ENCODE measurements around the gene ZNF330.

ZNF330 gene

DNA sequence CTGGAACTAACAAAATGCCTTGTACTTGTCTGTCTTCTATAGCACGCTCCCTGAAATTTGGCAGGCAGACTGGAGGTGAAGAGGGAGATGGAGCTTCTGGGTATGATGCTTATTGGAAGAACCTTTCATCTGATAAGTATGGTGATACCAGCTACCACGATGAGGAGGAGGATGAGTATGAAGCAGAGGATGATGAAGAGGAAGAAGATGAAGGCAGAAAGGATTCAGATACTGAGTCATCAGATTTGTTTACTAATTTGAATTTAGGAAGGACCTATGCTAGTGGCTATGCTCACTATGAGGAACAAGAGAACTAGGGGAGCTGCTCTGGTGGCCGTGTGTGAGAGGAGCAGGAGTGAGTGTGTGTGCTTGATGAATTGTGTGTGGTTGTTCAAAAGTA, 13.0 kb downstream of the ZNF330 start:
- no peak for DNase-seq (ENCODE audit: low read depth in 3 of 3)

GRCh38 chr4:141238186-141238585, 17.5 kb downstream of the ZNF330 start:
- DNase-seq (ENCODE audit: low read depth in 3 of 3) = no peak

DNA sequence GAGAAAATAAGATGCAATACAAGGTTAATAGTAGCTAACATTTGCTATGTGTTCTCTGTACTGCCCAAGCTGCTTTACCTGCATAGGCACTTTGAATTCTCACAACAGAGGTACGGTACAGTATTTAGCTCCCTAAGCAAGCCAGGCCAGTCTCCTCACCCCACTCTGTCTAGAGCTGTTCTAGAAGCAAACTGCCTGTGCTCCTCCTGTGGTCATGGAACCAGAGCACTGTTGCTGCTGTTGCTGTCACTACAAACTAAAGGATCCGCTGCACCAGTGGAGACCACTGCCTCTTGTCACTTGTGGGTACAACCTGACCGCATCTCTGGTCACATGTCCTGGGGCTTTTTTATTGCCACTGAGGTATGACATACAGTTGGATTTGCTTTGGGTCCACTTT, 19.6 kb downstream of the ZNF330 start:
- DNase-seq (ENCODE audit: low read depth in 3 of 3) = no peak

DNA sequence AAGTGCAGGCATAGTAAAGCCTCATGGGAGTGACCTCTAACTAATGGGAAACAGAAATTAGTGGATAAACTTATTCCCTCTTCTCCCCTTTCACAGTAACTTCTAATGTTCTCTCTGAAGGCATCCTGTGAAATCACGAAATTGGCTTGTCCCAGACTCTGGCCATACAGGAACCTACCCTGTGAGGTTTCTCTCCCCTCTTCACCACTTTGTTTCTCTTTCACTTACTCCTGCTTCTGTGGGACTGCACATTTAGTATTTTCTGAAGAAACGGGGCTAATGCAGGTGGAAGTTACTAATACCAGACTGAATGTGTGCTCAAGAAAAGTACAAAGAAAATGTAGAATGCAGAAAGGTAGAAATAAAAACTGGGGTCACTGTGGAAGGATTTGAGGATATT, 20.0 kb downstream of the ZNF330 start:
- DNase-seq (ENCODE audit: low read depth in 3 of 3) = no peak

DNA sequence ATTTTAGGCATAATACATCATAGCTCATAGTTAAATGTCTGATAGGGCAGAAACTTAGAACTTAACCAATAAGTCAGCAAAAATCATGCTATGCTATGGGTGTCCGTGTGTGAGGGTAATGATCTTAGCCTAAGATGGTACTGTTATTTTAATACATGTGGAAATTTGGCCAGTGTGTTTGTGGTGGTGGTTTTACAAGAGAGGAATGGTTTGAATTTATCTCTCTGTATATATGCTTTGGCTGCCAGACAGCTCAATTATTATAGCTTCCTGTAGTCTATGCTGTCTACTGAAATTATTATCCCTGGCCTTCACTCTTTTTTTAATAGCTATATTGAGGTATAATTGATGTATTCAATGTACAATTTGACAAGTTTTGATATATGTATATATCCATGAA, 21.3 kb downstream of the ZNF330 start:
- DNase-seq (ENCODE audit: low read depth in 3 of 3) = no peak

DNA sequence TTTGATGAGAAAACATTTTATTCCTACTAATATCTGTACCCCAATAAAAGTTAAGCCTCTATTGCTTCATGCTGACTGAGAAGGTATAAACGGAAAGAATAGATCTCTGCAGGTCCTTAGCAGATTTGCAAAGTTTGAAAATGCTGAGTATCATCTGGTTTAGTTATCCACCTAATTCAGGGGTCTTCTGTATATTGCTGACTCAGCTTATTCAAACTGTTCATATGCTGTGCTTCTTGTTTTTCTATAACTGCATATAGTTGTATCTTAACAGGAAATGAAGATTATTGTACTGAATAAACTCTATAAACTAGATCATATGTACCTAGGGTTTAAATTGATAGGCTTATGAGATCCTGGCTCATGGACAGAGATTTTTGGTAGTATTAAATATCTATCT, 23.7 kb downstream of the ZNF330 start:
- no peak for DNase-seq (ENCODE audit: low read depth in 3 of 3)

DNA sequence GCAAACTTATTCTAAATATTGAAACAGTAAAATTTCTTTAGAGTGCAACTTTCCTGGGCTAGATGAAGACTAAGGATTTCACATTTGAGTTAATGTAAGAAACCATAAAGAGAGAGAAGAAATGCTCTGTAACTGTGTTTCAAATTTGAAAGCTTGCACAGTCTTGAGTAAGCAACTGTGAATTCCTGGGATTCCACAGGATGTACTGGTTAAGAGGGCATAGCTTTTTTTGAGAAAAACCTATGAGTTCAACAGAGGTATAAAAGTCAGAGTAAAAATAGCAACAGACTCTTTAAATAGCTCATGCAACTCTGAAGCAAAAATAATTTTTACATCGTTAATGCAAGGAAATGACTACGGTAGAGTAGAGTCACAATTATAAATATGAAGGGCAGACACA, 25.5 kb downstream of the ZNF330 start:
- no peak for DNase-seq (ENCODE audit: low read depth in 3 of 3)

GRCh38 chr4:141246683-141247429, 26.2 kb downstream of the ZNF330 start:
- no peak for DNase-seq (ENCODE audit: low read depth in 3 of 3)

- DNase-seq (ENCODE audit: low read depth in 3 of 3) = no peak
Measured at GRCh38 chr4:141247430-141247780, 26.7 kb downstream of the ZNF330 start.

- no peak for DNase-seq (ENCODE audit: low read depth in 3 of 3)
Measured at GRCh38 chr4:141248029-141248428, 27.3 kb downstream of the ZNF330 start.

- DNase-seq (ENCODE audit: low read depth in 3 of 3) = no peak
Measured at GRCh38 chr4:141248486-141248885, 27.8 kb downstream of the ZNF330 start.

GRCh38 chr4:141254326-141254725, 33.6 kb downstream of the ZNF330 start:
- DNase-seq (ENCODE audit: low read depth in 3 of 3) = no peak

GRCh38 chr4:141255016-141255415, 34.3 kb downstream of the ZNF330 start:
- DNase-seq (ENCODE audit: low read depth in 3 of 3) = no peak

DNA sequence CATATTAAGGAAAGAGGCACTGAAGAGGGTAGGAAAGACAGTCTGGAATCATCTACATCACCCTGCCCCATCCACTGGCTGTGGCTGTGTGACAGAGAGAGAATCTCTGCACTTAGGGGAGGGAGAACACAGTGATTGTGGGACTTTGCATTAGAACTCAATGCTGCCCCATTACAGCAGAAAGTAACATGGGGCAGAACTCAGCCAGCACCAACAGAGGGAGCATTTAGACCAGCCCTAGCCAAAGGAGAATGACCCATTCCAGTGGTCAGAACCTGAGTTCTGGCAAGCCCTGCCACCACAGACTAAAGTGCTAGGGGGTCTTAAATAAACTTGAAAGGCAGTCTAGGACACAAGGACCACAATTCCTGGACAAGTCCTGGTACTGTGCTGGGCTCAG, 37.9 kb downstream of the ZNF330 start:
- no peak for DNase-seq (ENCODE audit: low read depth in 3 of 3)

DNA sequence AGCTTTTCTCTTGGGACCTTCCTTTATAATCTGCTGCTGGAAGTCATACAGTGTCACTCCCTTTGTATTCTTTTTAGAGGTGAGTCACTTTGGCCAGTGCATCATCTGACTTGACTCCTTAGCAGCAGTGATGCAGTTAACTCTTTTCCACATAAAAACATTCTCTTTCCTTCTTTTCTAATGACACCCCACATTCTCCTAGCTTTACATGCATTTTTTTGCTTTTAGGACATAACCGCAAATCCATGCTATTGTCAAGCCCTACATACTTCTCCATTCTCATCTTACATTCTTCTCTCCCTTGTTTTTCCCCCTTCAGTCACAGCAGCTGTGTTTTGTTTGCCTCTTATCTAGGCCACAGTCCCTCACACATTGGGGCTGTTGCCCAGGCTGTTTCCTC, 55.1 kb downstream of the ZNF330 start:
- no peak for DNase-seq (ENCODE audit: low read depth in 3 of 3)

- no peak for DNase-seq (ENCODE audit: low read depth in 3 of 3)
Measured at GRCh38 chr4:141283152-141283551, 62.5 kb downstream of the ZNF330 start.

GRCh38 chr4:141283563-141283962, 62.9 kb downstream of the ZNF330 start:
- no peak for DNase-seq (ENCODE audit: low read depth in 3 of 3)

Data from stimulated activated CD4-positive, alpha-beta T cell treated with anti-CD3 and anti-CD28 coated beads, TNF-alpha, amount 100 ng/mL, for 48 hours (primary cell).